K562 (cell line): ENCODE results near the gene PEX7. TPM values are rescaled to one million over a fixed set of nuclear protein-coding genes. Genes with fewer than 3 reads are reported as not detected.

Experiments used
- CBX5 ChIP-seq: IDR thresholded peaks from 2 replicates; pipeline ENCODE4 v1.6.1; 2014; ENCODE audit warnings: low read depth, borderline replicate concordance
- CCAR2 ChIP-seq: fragments of 200-400 bp; formaldehyde crosslinking; IDR thresholded peaks from 2 replicates; pipeline ENCODE4 v1.6.1; 2017; ENCODE audit warnings: mild to moderate bottlenecking, low read depth, low read length
- CEBPB ChIP-seq: fragments of 450-650 bp; IDR thresholded peaks from 2 replicates; pipeline ENCODE4 v1.6.1; 2016; ENCODE audit warnings: missing genetic modification characterization, missing compliant biosample characterization
- CHD1 ChIP-seq: fragments of 200-600 bp; sonication (generic); IDR thresholded peaks from one replicate; pipeline ENCODE4 v1.6.1; 2012; ENCODE audit warnings: mild to moderate bottlenecking, moderate library complexity, low read length, inconsistent platforms
- COPS2 ChIP-seq: fragments of 450-650 bp; conservative IDR thresholded peaks from 2 replicates; pipeline ENCODE4 v1.6.1; 2016; ENCODE audit warnings: mild to moderate bottlenecking, moderate library complexity
- CSDE1 ChIP-seq, 2 experiments: fragments of 450-650 bp; IDR thresholded peaks; 2 replicates each; pipeline ENCODE4 v1.6.1; 2016; ENCODE audit warnings: mild to moderate bottlenecking in 1 of 2
- DDX20 ChIP-seq: fragments of 450-650 bp; IDR thresholded peaks from 2 replicates; pipeline ENCODE4 v1.6.1; 2016; ENCODE audit warnings: missing genetic modification characterization, low read depth, mild to moderate bottlenecking, missing compliant biosample characterization, moderate library complexity
- ETV1 ChIP-seq: fragments of 450-650 bp; conservative IDR thresholded peaks from 2 replicates; pipeline ENCODE4 v1.6.1; 2016; ENCODE audit warnings: missing genetic modification characterization, control low read depth, low read depth, missing compliant biosample characterization
- GTF2E2 ChIP-seq: fragments of 200-800 bp; sonication (Bioruptor generic); IDR thresholded peaks from 2 replicates; pipeline ENCODE4 v1.6.1; 2016; ENCODE audit warnings: missing genetic modification characterization, missing compliant biosample characterization
- JUNB ChIP-seq: fragments of 450-650 bp; formaldehyde crosslinking; conservative IDR thresholded peaks from 2 replicates; pipeline ENCODE4 v1.4.0; 2020; ENCODE audit warnings: mild to moderate bottlenecking
- JUND ChIP-seq, 2 experiments: IDR thresholded peaks; 2 replicates in 1 of 2; 3 replicates in 1 of 2; pipeline ENCODE4 v1.6.1; 2011; ENCODE audit warnings: borderline replicate concordance in 2 of 2, low read depth in 2 of 2, low read length in 2 of 2, improper control_type of control experiment in 1 of 2, missing biosample characterization in 1 of 2, missing genetic modification characterization in 1 of 2, missing genetic modification reagents in 1 of 2
- KDM5B ChIP-seq: fragments of 200-600 bp; sonication (generic); IDR thresholded peaks from 2 replicates; pipeline ENCODE4 v1.6.1; 2012; ENCODE audit warnings: low read depth, mild to moderate bottlenecking, moderate library complexity, low read length, control low read depth, inconsistent platforms; ENCODE audit not compliant: insufficient replicate concordance
- KLF16 ChIP-seq: IDR thresholded peaks from 2 replicates; pipeline ENCODE4 v1.6.1; 2016; ENCODE audit warnings: antibody characterized with exemption
- MEF2A ChIP-seq: IDR thresholded peaks from 2 replicates; pipeline ENCODE4 v1.6.1; 2011; ENCODE audit warnings: low read depth, mild to moderate bottlenecking, low read length, moderate library complexity; ENCODE audit not compliant: control insufficient read depth
- NCOA4 ChIP-seq: fragments of 450-650 bp; IDR thresholded peaks from 2 replicates; pipeline ENCODE4 v1.6.1; 2018; ENCODE audit warnings: mild to moderate bottlenecking; ENCODE audit not compliant: partially characterized antibody
- NELFE ChIP-seq: IDR thresholded peaks from 2 replicates; pipeline ENCODE4 v1.6.1; 2011; ENCODE audit warnings: mild to moderate bottlenecking; ENCODE audit not compliant: insufficient read depth, insufficient read length
- POLR2A ChIP-seq: fragments of 450-650 bp; conservative IDR thresholded peaks from 2 replicates; pipeline ENCODE4 v1.6.1; 2016
- RBBP5 ChIP-seq: fragments of 200-600 bp; sonication (generic); IDR thresholded peaks from 2 replicates; pipeline ENCODE4 v1.6.1; 2012; ENCODE audit warnings: borderline replicate concordance, mild to moderate bottlenecking, low read length, control low read depth, inconsistent platforms; ENCODE audit not compliant: insufficient read depth, poor library complexity, severe bottlenecking
- RBM25 ChIP-seq: fragments of 200-400 bp; formaldehyde crosslinking; IDR thresholded peaks from 2 replicates; pipeline ENCODE4 v1.6.1; 2018; ENCODE audit warnings: low read length, low read depth, moderate library complexity; ENCODE audit not compliant: severe bottlenecking
- RFX5 ChIP-seq: IDR thresholded peaks from 2 replicates; pipeline ENCODE4 v1.6.1; 2011; ENCODE audit warnings: low read depth, mild to moderate bottlenecking, improper control_type of control experiment, low read length
- SRSF1 ChIP-seq: fragments of 200-400 bp; formaldehyde crosslinking; IDR thresholded peaks from 2 replicates; pipeline ENCODE4 v1.6.1; 2017; ENCODE audit warnings: mild to moderate bottlenecking, low read depth, low read length, moderate library complexity
- STAG1 ChIP-seq: sonication (generic); formaldehyde crosslinking; IDR thresholded peaks from 2 replicates; pipeline ENCODE4 v1.5.0; 2020; ENCODE audit warnings: missing genetic modification reagents, borderline replicate concordance
- TAF1 ChIP-seq: IDR thresholded peaks from 2 replicates; pipeline ENCODE4 v1.6.1; 2011; ENCODE audit warnings: mild to moderate bottlenecking, low read length, moderate library complexity; ENCODE audit not compliant: insufficient read depth, control insufficient read depth, severe bottlenecking; ENCODE audit errors: extremely low read depth
- TAF7 ChIP-seq: fragments of 450-650 bp; IDR thresholded peaks from 2 replicates; pipeline ENCODE4 v1.6.1; 2016; ENCODE audit warnings: missing genetic modification characterization, missing compliant biosample characterization
- TAF9B ChIP-seq: fragments of 450-650 bp; IDR thresholded peaks from 2 replicates; pipeline ENCODE4 v1.6.1; 2018; ENCODE audit warnings: mild to moderate bottlenecking; ENCODE audit not compliant: partially characterized antibody
- ZBTB7A ChIP-seq: IDR thresholded peaks from 2 replicates; pipeline ENCODE4 v1.6.1; 2011; ENCODE audit warnings: low read depth, mild to moderate bottlenecking, low read length, moderate library complexity, borderline replicate concordance; ENCODE audit not compliant: control insufficient read depth
- ZNF436 ChIP-seq: fragments of 250-450, 450-650 bp; sonication (Bioruptor Pico); formaldehyde crosslinking; IDR thresholded peaks from 2 replicates; pipeline ENCODE4 v1.7.0; 2020; ENCODE audit warnings: mild to moderate bottlenecking
- ZNF707 ChIP-seq: fragments of 250-450 bp; sonication (Bioruptor Pico); conservative IDR thresholded peaks from 2 replicates; pipeline ENCODE4 v1.8.0; 2022; ENCODE audit warnings: inconsistent platforms, mild to moderate bottlenecking, moderate library complexity
- ZNF79 ChIP-seq: fragments of 250-450 bp; sonication (Bioruptor Pico); IDR thresholded peaks from 2 replicates; pipeline ENCODE4 v1.4.0; 2020; ENCODE audit warnings: low read depth, mild to moderate bottlenecking, moderate library complexity
- polyA plus RNA-seq, 8 experiments: library from polyadenylated mRNA; depleted of rRNA in 4 of 8; stranded (reverse) in 5 of 8; unstranded in 3 of 8; fragments of >200 nt; fragmentation: Nextera tagmentation in 2 of 8; fragmentation: Illumina TruSeq in 1 of 8; extraction: Ambion mirVana in 2 of 8; extraction: Trizol in 1 of 8; gene quantifications; 2 replicates each; pipeline versions ENCODE4 v1.2.1 to v1.2.3, GENCODE V29; 2011 to 2014; ENCODE audit warnings: inconsistent platforms in 1 of 8, missing spikeins in 1 of 8
- total RNA-seq, 7 experiments: library from RNA; depleted of rRNA in 6 of 7; stranded (reverse); fragments of >200 nt in 6 of 7; fragmentation: Illumina TruSeq in 2 of 7; extraction: Trizol in 2 of 7; gene quantifications; 2 replicates each; pipeline versions ENCODE4 v1.2.1 to v1.2.3, GENCODE V29; 2011 to 2021; ENCODE audit warnings: low replicate concordance in 1 of 7

PEX7 gene
- total and polyA plus RNA-seq, 9 of the 15 experiments (the other 6 are each of a cell fraction or from before 2014, with no cell fraction given): 1.6 to 12.9 (median 9.1) TPM

- no peak for TF ChIP-seq DDX20
- no peak for TF ChIP-seq COPS2
- peak; percentile 55 for TF ChIP-seq ETV1
- no peak for TF ChIP-seq MEF2A
- no peak for TF ChIP-seq TAF9B
- TF ChIP-seq ZBTB7A: peak; percentile 89; the same call in 1 of the 2 replicates
- peak; percentile 37; the same call in 1 of the 2 replicates for TF ChIP-seq STAG1 (CRISPR knock-in tag)
- TF ChIP-seq CBX5: no peak
- no peak for TF ChIP-seq CSDE1 (IDR thresholded peaks at IDR 0.05)
- peak; percentile 53 for TF ChIP-seq TAF1
- TF ChIP-seq JUND (IDR thresholded peaks at IDR 0.05; ENCODE audit: borderline replicate concordance, low read depth, low read length): no peak
- TF ChIP-seq JUND (tag; IDR thresholded peaks at IDR 0.05; ENCODE audit: borderline replicate concordance, low read depth, low read length): no peak
- no peak for TF ChIP-seq NCOA4
- 0 out of 2 replicates have a peak, but pooled peaks have one; percentile 20 for TF ChIP-seq KLF16
- peak; percentile 75 for TF ChIP-seq KDM5B
- TF ChIP-seq ZNF79 (CRISPR knock-in tag): no peak
- TF ChIP-seq TAF7 (tag): 0 out of 2 replicates have a peak, but pooled peaks have one; percentile 33
- no peak for TF ChIP-seq CEBPB (tag)
- peak; percentile 92 for TF ChIP-seq RBBP5
- peak; percentile 51 for TF ChIP-seq RBM25
- no peak for TF ChIP-seq CCAR2
- TF ChIP-seq NELFE: no peak
- peak; percentile 80 for TF ChIP-seq POLR2A
- no peak for TF ChIP-seq ZNF436
- no peak for TF ChIP-seq CHD1
- no peak for TF ChIP-seq RFX5
- peak; percentile 65; the same call in 1 of the 2 replicates for TF ChIP-seq GTF2E2
- no peak for TF ChIP-seq JUNB (CRISPR knock-in tag)
- TF ChIP-seq ZNF707 (CRISPR knock-in tag): no peak
- no peak for TF ChIP-seq SRSF1
Measured at GRCh38 chr6:136822376-136823127, at the start of gene PEX7 (continued).
